ENCODE measurements around the gene IGF1R.
A peak's percentile ranks its signal among the peaks of the same experiment; 100 is the strongest.

IGF1R gene

DNA sequence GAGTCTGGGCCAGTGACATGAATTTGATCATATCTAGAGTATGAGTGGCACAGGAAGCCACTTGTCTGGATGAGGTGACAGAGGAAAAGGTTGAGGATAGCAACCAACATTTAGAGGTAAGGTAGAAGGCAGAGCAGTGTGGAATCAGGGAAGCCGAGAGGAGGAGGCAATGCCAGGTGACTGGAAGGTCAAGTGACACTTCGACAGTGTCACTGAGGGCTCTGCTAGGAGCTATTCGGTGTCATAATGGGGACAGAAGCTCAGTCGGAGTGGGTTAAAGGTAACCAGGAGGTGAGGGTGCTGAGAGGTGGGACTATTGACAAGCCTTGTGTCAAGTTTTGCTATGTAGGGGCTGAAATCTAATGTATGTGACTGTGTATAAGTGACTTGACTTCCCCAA is 56.7 kb downstream of the IGF1R start:
- DNase-seq (ENCODE audit: low read depth): no peak

DNA sequence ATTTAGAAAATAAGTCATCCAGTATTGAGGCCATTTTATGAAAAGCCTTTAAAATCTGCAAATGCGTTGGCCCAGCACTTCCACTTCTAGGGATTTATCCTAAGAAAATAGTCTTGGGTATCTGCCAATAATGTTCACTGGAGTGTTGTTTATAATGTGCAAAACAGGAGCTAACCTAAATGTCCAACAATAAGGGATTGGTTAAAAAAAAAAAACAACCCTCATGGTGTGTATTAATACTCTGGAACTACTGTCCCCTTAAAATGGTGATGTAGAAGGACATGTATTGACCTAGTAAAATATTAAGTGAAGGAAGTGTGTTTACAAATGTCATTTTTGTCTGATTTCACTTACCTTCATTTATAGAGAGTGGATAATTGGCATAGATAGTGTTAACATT is 58.0 kb downstream of the IGF1R start:
- DNase-seq (ENCODE audit: low read depth): no peak

DNA sequence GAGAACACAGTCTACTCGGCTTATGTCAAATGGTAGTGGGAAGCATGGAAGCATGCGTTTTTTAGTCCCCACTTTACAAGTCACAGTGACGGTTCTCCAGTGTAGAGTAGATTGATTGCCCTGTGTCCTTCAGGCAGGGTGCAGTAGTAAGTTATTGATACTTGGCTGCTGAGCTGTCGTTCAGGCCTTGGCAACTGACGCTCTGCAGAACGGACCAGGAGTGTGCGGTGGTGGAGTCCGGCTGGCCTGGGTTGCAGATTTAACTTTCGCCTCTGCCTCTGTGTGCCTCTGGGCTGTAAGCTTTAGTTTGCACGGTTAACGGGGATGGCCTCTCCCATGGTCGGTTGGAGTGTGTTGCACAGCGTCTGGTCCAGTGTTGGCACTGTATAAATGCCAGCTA is 58.6 kb downstream of the IGF1R start:
- DNase-seq (ENCODE audit: low read depth): no peak

DNA sequence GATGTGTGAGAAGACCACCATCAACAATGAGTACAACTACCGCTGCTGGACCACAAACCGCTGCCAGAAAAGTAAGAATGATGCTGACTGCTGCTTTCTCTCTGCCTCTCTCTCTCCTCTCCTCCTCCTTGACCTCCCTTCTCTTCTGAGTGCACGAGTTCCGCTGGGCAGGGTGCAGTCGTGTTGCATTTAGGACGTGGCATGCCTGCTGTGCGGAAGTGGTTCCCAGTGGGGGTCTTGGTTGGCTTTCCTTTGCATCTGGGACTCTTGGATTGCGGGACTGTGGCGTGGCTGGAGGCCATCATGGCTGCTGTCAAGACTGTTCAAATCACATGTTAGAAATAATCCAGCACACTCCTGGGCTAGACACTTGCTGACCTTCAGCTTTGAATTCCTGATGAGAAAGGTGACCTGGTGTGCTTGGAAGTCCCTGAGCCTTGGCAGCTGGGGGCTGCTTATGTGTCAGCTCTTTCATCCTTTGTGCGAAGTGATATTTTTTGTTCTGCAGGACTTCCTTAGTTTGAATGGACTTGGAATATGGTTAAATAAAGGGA is 59.8 kb downstream of the IGF1R start:
- no peak for DNase-seq (ENCODE audit: low read depth)

DNA sequence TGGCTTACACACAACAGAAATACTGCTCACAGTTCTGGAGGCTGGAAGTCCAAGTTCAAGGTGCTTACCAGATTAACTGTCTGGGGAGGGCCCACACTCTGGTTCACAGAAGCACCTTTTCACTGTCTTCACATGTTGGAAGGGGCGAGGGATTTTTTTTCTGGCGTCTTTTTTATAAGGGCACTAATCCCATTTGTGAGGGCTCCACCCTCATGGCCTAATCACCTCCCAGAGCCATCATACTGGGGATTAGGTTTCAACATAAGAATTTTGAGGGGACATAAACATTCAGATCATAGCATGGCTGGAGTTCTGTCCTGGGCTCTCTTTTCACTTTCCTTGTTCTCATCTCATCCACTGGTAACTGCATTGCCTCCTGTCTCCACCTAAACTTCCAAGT is 63.5 kb downstream of the IGF1R start:
- DNase-seq (ENCODE audit: low read depth): no peak

DNA sequence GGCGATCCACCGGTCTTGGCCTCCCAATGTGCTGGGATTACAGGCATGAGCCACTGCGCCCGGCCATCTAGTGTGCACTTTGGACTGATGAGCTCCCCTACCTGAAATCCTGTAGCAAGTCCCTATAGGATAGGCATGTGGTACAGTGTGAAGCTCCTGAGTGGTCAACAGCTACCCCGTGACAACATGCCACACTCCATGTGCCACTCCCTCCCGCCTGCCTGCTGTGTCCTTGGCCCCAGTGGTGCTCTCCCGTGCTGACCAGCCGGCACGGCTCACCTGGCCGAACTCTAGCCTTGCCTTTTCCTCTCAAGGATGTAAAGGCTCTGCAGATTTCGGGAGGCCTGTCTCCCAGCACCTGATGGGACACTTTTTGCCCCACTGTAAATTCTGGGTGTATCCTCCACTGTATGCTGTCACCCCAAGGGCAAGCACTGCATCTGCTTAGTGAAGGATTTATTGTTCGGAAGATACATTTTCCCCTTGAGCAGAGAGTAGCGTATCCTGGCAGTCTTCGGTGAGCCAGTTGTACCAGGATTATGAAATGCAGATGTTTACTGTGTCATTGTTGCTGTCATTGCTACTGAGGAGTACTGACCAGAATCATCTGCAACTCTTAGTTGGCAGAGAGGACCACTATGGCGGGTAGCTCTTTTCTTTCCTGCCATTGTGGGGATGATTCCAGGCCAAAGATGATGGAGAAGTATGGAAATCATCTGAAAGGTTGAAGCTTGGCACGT is 64.7 kb downstream of the IGF1R start:
- DNase-seq (ENCODE audit: low read depth): no peak

DNA sequence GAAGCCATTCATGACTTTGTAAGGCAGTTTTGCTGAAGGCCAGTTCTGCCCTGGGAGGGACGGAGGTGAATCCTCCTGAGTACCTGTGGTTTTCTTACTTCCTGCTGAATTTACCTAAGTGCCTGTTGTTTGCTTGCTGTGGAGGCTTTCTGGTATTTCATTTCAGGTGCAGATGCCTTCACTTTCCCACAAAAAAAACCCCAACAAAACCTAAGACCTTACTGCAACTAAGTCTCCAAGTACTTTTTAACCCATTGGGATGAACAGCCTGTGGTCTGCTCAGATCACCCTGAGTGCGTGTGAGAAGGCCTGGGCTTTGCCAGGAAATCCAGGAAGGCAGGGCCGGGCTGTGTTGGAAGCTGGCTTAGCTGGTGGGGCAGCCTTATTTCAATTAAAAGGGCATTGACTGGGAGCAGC is 65.3 kb downstream of the IGF1R start:
- peak; percentile 41 for DNase-seq (ENCODE audit: low read depth)

DNA sequence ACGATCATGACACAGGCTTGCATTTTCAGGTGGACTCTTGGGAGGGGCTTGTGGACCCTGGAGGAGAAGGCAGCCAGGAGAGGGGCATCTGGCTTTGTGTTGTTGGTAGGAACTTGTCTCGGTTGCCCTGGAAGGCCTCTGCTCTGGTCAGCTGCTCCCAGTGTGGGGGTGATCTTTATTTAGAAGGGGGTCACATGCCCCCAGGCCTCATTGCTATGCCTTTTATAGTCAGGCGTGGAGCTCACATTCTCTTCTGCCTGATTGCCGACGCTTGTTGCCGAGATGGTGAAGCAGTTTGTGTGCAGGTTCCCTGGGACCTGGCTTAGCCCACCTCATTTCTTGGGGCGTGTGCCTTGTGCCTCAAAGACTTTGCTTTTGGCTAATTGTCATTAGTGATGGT is 66.6 kb downstream of the IGF1R start:
- DNase-seq (ENCODE audit: low read depth): no peak

DNA sequence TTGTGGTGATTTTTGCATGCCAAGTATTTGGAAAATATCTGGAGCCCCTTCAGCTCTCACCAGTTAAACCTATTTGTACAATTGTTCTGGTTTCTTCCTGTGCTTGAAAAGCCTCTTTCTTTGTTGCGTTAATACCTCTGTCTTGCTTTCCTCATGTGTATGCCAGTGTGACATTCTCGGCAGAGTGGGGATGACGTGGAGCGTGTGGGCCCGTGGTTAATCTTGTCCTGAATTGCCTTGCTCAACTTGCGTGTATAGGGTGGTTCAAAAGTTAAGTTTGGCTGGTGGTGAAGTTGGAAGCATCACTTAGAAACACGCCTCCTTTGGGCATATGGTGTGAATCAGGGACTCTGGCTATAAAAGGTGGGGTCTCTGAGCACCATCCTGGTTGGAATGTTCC is 67.1 kb downstream of the IGF1R start:
- DNase-seq (ENCODE audit: low read depth): no peak

DNA sequence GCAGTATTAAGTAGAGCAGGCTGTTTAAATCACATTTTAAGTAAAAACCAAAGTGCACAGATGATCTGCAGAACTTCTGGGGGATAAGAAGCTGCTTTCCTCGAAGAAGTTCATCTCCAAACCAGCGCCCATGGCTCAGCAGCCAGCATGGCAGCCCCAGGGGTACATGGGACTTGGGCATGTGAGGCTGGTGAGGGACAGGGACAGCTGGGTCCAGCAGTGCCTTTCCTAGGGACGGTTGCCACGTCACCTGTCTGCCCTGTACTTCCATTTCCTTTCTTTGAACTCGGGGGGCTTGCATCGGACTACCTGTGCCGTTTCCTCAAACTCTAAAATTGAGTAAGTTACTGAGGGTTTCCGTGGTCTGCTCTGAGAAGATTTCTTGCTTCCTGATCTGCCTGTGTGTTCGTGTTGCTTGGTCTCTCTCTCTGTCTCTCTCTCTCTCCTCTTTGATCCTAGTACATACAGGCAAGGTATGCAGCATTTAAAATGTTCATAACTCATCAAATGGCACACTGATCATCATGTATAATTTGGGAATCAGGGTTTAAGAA is 67.6 kb downstream of the IGF1R start:
- no peak for DNase-seq (ENCODE audit: low read depth)

DNA sequence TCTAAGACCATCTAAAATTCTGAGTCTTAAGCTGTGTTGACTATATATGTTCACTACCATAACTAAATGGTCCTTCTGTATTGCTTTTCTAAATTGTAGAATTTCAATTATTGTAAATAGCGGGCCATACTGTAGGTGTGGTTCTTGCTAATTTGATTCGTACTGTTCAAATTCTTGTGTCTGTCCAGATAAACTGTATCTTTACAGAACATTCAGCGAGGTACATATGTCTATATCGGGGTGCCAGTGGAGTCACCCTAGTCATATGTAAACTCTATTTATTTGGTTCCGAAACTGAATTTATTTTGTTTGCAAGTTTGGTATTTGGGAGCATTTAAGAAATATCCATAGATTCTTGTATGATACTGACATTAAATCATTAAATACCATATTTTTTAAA is 69.0 kb downstream of the IGF1R start:
- DNase-seq (ENCODE audit: low read depth): no peak

DNA sequence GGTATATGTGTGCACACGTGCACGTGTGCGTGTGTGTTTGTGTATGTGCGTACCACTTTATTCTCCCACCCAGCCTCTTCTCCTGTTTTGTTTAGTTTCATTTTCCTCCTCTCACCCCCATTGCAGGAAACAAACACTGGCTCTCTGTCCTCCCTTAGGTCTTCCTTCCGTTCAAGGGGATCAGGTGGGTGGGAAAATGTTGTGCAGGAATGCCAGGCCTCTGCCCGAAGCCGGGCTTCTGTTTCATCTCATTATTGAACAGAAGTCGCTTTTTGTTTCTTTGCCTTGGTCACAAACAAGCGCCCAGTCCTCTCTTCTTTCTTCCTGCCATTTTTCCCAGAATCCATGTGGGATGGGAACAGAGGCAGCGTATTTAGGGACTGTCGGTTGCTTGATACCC is 69.6 kb downstream of the IGF1R start:
- no peak for DNase-seq (ENCODE audit: low read depth)

DNA sequence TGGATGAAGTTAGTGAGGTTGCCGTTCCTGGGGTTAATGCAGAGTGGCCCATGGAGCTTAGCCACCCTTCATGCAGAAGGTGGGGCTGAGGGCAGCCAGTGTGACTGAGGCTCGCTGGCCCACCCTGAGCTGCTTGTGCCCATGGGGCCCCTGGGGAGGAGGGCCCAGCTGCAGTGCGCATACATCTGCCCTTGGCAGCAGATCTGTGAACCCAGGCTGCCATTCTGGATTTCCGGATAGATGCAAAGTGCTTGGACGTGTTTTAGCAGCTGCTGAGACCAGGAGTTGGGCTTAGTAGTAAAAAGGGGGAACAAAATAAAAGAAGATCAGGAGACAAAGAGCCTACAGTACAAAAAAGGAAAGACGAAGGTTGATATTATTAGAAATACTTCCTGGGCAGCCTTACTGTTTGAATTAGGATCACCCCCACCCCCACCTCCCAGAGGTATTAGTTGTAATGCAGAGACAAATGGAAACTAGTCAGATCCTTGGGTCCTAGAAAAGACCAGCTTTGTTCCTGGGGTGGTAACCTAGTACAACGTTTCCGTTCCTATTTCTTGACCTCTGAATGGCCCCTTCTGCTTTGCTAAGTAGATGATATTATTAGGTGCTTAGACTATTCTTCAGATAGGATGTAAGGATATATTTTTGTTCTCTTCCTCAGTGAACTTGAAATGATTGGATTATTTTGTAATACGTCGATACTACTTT is 70.2 kb downstream of the IGF1R start:
- no peak for DNase-seq (ENCODE audit: low read depth)

DNA sequence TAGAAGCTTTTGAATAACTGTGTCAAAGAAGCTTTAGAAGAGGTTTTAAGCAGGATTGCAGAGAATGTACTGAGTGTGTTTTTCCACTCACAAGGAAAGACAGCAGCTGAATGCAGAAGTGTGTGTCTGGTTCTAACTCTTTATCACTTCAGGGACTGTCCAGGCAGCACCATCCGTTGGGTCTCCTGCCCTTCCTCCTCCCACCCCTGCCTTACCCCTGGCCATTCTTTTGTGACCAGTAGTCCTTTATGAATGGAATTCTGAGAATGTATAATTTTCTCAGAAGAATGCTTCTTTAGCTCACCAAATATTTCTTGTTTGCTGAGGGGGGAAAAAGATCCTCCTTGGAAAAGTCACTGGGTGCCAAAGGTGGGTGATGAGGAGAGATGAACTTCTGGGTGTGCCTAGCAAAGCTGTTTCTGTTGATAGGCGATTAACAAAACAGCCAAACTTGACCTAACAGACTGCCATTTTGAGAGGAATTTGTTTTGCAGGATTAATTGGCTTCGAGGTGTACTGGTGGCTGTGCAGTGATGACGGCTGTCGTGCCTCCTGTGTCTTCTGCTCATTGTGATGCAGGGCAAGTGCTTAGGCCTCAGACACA is 70.9 kb downstream of the IGF1R start:
- no peak for DNase-seq (ENCODE audit: low read depth)

DNA sequence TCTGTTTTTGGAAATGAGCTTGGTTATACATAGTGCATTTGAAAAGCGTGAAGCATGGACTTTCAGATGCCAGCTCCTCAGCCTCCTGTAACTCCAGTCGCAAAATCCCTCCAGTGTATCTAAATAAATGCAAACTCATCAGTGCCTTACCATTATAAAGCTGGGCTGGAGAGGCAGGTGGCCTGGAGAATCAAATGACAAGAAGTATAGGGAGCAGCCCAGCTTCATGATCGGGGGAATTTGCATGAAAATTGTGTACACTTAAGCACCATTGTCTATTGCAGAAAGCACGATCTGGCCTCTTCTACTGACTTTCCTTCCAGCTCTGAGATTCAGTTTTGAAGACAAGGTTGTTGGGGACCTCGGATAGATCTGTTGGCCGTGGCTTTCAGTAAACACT is 71.7 kb downstream of the IGF1R start:
- no peak for DNase-seq (ENCODE audit: low read depth)

DNA sequence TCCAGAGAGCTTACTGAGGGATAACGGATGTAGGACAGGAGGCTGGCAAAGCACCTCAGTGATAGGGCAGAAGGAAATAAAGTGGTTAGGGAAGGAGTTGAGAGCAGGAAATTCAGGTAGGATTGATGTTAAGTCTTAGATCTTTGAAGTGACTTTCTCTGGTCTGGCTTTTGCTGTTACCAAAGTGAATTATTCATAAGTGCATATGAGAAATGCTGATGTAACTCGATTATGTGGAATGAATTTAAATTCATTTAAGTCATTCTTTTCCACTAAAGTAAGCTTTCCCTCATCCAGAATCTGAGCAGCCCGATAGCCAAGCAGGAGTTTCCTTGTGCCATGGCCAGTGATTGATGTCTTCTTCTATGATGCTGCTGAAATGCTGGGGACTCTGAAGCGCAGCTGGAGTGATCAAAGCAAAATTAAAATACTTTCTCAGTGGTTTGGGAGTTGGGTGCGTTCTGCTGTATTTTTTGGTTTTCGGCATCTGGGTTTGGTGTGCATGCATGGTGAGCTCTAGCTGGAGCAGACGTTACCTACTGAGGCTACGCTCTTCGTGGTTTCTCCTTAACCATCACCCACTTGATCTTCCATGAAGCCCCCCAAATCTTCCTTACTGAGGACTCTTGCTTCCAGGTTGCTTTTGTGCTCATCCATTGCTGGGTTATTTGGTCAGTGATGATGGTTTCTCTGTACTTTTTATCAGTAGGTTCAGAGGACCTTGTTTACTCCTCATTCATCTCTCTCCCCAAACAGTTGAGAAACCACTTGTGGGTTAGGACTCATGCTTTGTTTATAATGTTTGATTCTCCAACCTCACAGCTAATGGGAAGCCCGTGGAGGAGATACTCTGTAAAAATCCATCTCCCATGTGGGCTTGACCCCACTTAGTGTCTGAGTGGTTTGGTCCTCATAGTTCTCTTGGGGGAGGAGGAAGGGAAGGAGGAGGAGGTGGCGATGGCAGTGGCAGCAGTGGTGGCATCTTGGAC is 72.5 kb downstream of the IGF1R start:
- no peak for DNase-seq (ENCODE audit: low read depth)

DNA sequence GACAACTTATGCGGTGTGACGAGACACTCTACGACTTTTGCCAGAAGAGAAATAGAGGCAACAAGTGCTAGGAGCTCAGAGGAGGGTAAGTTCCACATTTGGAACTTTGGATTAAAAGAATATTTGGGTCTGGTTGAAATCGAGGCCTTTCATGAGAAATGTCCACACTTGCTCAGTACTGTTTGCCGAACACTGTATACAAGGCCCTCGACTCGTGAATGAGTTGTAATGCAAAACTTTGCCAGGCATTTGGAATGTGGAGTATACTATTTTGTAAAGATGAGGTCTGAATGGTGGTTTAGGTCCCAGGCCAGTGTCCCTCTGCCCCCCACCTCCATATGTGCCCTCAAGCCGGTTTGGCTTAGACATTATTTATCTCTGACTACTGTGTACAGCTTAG is 73.9 kb downstream of the IGF1R start:
- no peak for DNase-seq (ENCODE audit: low read depth)

DNA sequence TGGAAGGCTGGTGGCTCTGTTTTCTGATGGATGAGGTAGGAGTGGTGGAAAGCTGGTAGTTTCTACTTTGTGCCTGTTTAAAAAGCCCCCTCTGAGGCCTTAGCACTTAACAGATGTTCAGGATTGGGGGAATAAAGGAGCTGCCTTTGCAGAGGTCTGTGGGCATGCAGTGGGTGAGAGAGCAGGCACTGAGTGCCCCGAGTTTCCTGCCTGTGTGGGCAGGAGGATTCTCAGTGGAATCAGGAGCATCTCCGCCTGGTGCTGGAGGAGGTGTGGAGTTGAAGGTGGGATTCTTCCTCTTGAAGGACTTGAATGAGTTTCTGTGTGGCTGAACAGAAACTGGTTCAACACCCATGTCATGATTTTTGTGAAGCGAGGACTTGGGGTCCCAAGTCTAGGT is 74.3 kb downstream of the IGF1R start:
- DNase-seq (ENCODE audit: low read depth): no peak

DNA sequence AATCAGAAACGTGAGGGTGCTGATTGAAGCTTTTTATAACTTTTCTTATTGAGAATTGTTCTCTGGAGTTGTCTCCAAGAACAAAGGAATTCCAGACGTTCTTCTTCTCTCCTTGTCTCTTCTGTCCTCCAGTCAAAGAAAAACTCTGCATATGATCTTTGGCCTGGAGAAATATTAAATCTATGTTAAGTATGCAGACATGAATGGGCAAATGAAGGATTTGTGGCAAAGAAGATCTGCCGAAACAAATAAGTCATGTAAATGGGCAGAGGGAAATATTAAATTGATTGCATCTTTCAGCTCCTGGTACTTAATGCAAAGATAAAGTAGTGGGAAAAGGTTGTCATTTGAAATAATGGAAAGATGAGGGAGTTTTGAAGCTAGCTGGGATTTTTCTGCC is 74.9 kb downstream of the IGF1R start:
- no peak for DNase-seq (ENCODE audit: low read depth)

DNA sequence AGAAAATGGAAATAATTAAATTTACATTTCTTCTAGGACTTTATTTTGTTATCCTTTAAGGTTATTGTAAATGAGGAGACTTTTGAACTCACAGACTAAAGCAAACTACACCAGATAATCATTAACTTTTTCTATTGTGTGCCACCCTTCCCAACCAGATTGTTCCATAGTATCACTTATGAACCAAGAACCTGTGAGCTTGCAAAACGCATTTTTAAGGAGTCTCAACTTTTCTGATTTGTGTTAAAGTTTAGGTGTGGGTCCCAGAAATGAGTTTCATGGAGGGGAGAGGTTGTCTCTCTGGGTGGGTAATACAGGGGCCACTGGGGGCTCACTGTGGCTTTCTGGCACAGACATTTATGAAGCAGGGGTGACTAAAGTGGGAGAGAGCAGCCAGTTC is 75.7 kb downstream of the IGF1R start:
- no peak for DNase-seq (ENCODE audit: low read depth)

DNA sequence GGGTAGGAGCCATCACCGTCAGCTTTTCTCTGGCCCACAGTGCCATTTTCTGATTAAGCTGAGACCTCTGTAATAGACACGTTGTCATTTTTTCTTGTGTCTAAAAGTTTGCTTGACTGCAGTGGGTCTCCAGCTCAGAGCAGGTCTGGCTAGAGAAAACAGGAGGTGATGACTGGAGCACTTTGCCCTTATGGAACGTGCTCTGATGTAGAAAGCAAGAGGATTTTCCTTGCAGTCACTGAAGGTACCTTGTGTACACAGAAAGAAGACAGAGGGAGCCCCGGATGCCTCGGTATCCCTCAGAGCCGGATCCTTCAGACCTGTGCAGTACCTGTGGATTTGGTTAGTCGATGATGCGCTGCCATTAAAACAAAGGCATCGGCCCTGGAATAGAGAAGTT is 76.2 kb downstream of the IGF1R start:
- no peak for DNase-seq (ENCODE audit: low read depth)

DNA sequence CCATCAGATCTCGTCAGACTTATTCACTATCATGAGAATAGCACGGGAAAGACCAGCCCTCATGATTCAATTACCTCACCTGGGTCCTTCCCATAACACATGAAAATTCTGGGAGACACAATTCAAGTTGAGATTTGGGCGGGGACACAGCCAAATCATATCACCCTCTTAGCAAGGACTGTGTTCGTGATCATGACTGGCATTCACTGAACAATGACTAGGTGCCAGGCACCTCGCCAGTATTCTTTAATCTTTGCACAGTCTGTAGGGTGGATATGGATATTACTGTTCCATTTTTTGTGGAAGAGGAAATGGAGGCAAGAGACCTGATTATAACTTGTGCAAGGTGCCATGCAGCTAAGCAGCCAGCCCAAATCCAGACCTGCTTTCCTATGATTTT is 77.5 kb downstream of the IGF1R start:
- DNase-seq (ENCODE audit: low read depth): no peak
